H1 (cell line): ENCODE measurements around the gene OR2Z1. TPM values are rescaled to one million over a fixed set of nuclear protein-coding genes. Genes with fewer than 3 reads are reported as not detected.

ENCODE experiments used
- CTCF ChIA-PET: fragments of 300-600 bp; sonication (Branson Sonifier 250); formaldehyde crosslinking; loops from one replicate; lab custom pipeline; 2021; ENCODE audit not compliant: partially characterized antibody; lab: Charles Lee
- POLR2A ChIA-PET: fragments of 300-600 bp; sonication (Branson Sonifier 250); formaldehyde crosslinking; loops from one replicate; lab custom pipeline; 2021; ENCODE audit warnings: inconsistent platforms; ENCODE audit not compliant: partially characterized antibody; lab: Charles Lee
- DNase-seq, 2 experiments: peaks; one replicate each; pipeline versions ENCODE4 v3.0.0 to v3.0.0-alpha.2; 2010 to 2022; ENCODE audit warnings: low spot score in 2 of 2, low read depth in 1 of 2, mixed read lengths in 1 of 2
- FAIRE-seq: peaks from 2 replicates; lab custom pipeline; 2011; peaks lifted over from hg19 to GRCh38; lab: Jason Lieb, UNC
- H2AFZ ChIP-seq: 2 replicates; pipeline ENCODE4 v1.8.1; 2012; ENCODE audit warnings: low read length, inconsistent platforms
- H2AK5ac ChIP-seq: 2 replicates; pipeline ENCODE4 v1.6.1; 2013; ENCODE audit warnings: low read depth, low read length
- H2BK120ac ChIP-seq: replicated peaks from 2 replicates; pipeline ENCODE3; 2013; ENCODE audit warnings: low read depth, low read length, inconsistent platforms
- H2BK12ac ChIP-seq: 2 replicates; pipeline ENCODE4 v1.6.1; 2013; ENCODE audit warnings: low read depth, low read length
- H2BK15ac ChIP-seq: 2 replicates; pipeline ENCODE4 v1.6.1; 2013; ENCODE audit warnings: low read length
- H2BK20ac ChIP-seq: 2 replicates; pipeline ENCODE4 v1.6.1; 2013; ENCODE audit warnings: low read length
- H2BK5ac ChIP-seq: 2 replicates; pipeline ENCODE4 v1.6.1; 2013; ENCODE audit warnings: low read depth, low read length
- H3K14ac ChIP-seq: 2 replicates; pipeline ENCODE4 v1.6.1; 2013; ENCODE audit warnings: inconsistent platforms; ENCODE audit not compliant: insufficient read length
- H3K18ac ChIP-seq: 2 replicates; pipeline ENCODE4 v1.6.1; 2013; ENCODE audit warnings: low read length; ENCODE audit errors: extremely low read depth
- H3K23ac ChIP-seq: 2 replicates; pipeline ENCODE4 v1.6.1; 2013; ENCODE audit warnings: inconsistent platforms; ENCODE audit not compliant: insufficient read length
- H3K23me2 ChIP-seq: 2 replicates; pipeline ENCODE4 v1.6.1; 2013; ENCODE audit warnings: low read depth, low read length
- H3K27ac ChIP-seq: 2 replicates; pipeline ENCODE4 v1.6.1; 2011; ENCODE audit warnings: low read depth, low read length, inconsistent platforms
- H3K27me3 ChIP-seq, 4 experiments: replicated peaks in 1 of 4; 1 replicate in 1 of 4; 2 replicates in 3 of 4; pipeline versions ENCODE4 v1.6.1 to v1.8.1; 2011 to 2013; ENCODE audit warnings: low read length in 3 of 4, mild to moderate bottlenecking in 3 of 4, inconsistent platforms in 2 of 4, mixed read lengths in 2 of 4, moderate library complexity in 1 of 4; ENCODE audit not compliant: control insufficient read depth in 3 of 4, insufficient read depth in 3 of 4; ENCODE audit errors: extremely low read depth in 1 of 4
- H3K36me3 ChIP-seq, 4 experiments: 2 replicates each; pipeline versions ENCODE4 v1.6.1 to v1.8.1; 2011 to 2013; ENCODE audit warnings: mild to moderate bottlenecking in 4 of 4, low read length in 3 of 4, moderate library complexity in 2 of 4, control low read depth in 1 of 4, inconsistent platforms in 1 of 4; ENCODE audit not compliant: insufficient read depth in 4 of 4, control insufficient read depth in 2 of 4
- H3K4ac ChIP-seq: replicated peaks from 2 replicates; pipeline ENCODE3; 2013; ENCODE audit warnings: low read length, low read depth, mixed read lengths, inconsistent platforms; ENCODE audit not compliant: insufficient read length
- H3K4me1 ChIP-seq, 4 experiments: replicated peaks in 1 of 4; 1 replicate in 1 of 4; 2 replicates in 3 of 4; pipeline versions ENCODE4 v1.6.1 to v1.8.1; 2011 to 2013; ENCODE audit warnings: low read length in 3 of 4, inconsistent platforms in 2 of 4, mixed read lengths in 1 of 4; ENCODE audit not compliant: insufficient read depth in 4 of 4, control insufficient read depth in 3 of 4
- H3K4me2 ChIP-seq, 2 experiments: 2 replicates each; pipeline versions ENCODE4 v1.6.1 to v1.8.1; 2011 to 2013; ENCODE audit warnings: low read depth in 2 of 2, low read length in 2 of 2, control low read depth in 1 of 2, inconsistent platforms in 1 of 2, mild to moderate bottlenecking in 1 of 2; ENCODE audit not compliant: insufficient read depth in 1 of 2
- H3K4me3 ChIP-seq, 4 experiments: fragments of 200-600, 300-600 bp in 1 of 4; sonication (generic), shearing (Covaris generic), sonication (Bioruptor Twin) in 1 of 4; 2 replicates each; pipeline versions ENCODE4 v1.5.1 to v1.8.1; 2011 to 2016; ENCODE audit warnings: low read length in 4 of 4, low read depth in 3 of 4, control low read depth in 2 of 4, inconsistent platforms in 2 of 4, mild to moderate bottlenecking in 2 of 4, mixed read lengths in 1 of 4, moderate library complexity in 1 of 4; ENCODE audit not compliant: insufficient read depth in 2 of 4; ENCODE audit errors: extremely low read depth in 1 of 4
- H3K56ac ChIP-seq: replicated peaks from 2 replicates; pipeline ENCODE3; 2013; ENCODE audit warnings: low read depth, mild to moderate bottlenecking, mixed read lengths, low read length, inconsistent platforms; ENCODE audit not compliant: insufficient read length
- H3K79me1 ChIP-seq: 2 replicates; pipeline ENCODE4 v1.6.1; 2013; ENCODE audit warnings: low read depth, low read length, control low read depth
- H3K79me2 ChIP-seq, 2 experiments: 2 replicates each; pipeline versions ENCODE4 v1.6.1 to v1.8.1; 2012 to 2013; ENCODE audit warnings: low read length in 2 of 2, mild to moderate bottlenecking in 2 of 2, inconsistent platforms in 1 of 2; ENCODE audit not compliant: insufficient read depth in 2 of 2, control insufficient read depth in 1 of 2
- H3K9ac ChIP-seq, 4 experiments: replicated peaks in 1 of 4; 1 replicate in 1 of 4; 2 replicates in 3 of 4; pipeline versions ENCODE4 v1.6.1 to v1.8.1; 2011 to 2013; ENCODE audit warnings: low read depth in 3 of 4, low read length in 3 of 4, control low read depth in 2 of 4, mild to moderate bottlenecking in 2 of 4, moderate library complexity in 2 of 4, inconsistent platforms in 1 of 4; ENCODE audit errors: extremely low read depth in 1 of 4
- H3K9me3 ChIP-seq, 2 experiments: 2 replicates each; pipeline versions ENCODE4 v1.6.1 to v1.8.1; 2012 to 2013; ENCODE audit warnings: mild to moderate bottlenecking in 2 of 2, moderate library complexity in 2 of 2, control low read depth in 1 of 2, inconsistent platforms in 1 of 2, low read depth in 1 of 2, low read length in 1 of 2, mixed read lengths in 1 of 2; ENCODE audit not compliant: insufficient read depth in 2 of 2
- H4K20me1 ChIP-seq, 2 experiments: replicated peaks in 1 of 2; 2 replicates each; pipeline versions ENCODE3 to v1.8.1; 2011 to 2013; ENCODE audit warnings: inconsistent platforms in 2 of 2, low read length in 2 of 2, mild to moderate bottlenecking in 1 of 2; ENCODE audit not compliant: insufficient read depth in 2 of 2, control insufficient read depth in 1 of 2
- H4K5ac ChIP-seq: 2 replicates; pipeline ENCODE4 v1.6.1; 2013; ENCODE audit warnings: low read length, low read depth, mixed read lengths, inconsistent platforms; ENCODE audit not compliant: insufficient read length
- H4K8ac ChIP-seq: 2 replicates; pipeline ENCODE4 v1.8.0; 2013; ENCODE audit warnings: mild to moderate bottlenecking, moderate library complexity, low read length, inconsistent platforms; ENCODE audit not compliant: insufficient read depth; ENCODE audit errors: extremely low read depth
- H4K91ac ChIP-seq: replicated peaks from 2 replicates; pipeline ENCODE3; 2013; ENCODE audit warnings: low read length, mixed read lengths, inconsistent platforms; ENCODE audit not compliant: insufficient read length
- ATF3 ChIP-seq: IDR thresholded peaks from 2 replicates; pipeline ENCODE4 v1.6.1; 2011; ENCODE audit warnings: low read depth, mild to moderate bottlenecking, low read length; ENCODE audit not compliant: insufficient read depth
- CBX8 ChIP-seq: fragments of 300-800, 300-1000 bp; sonication (generic); IDR thresholded peaks from 2 replicates; pipeline ENCODE4 v1.7.1; 2016; ENCODE audit warnings: low read depth, low read length, borderline replicate concordance
- CHD1 ChIP-seq: IDR thresholded peaks from 2 replicates; pipeline ENCODE4 v1.6.1; 2012; ENCODE audit warnings: low read depth, low read length, improper control_type of control experiment
- CREB1 ChIP-seq: IDR thresholded peaks from 2 replicates; pipeline ENCODE4 v1.6.1; 2012; ENCODE audit warnings: inconsistent platforms
- FOSL1 ChIP-seq: IDR thresholded peaks from 2 replicates; pipeline ENCODE4 v1.6.1; 2011; ENCODE audit warnings: mild to moderate bottlenecking, low read depth, low read length, moderate library complexity; ENCODE audit not compliant: insufficient read depth
- GTF2F1 ChIP-seq: IDR thresholded peaks from 2 replicates; pipeline ENCODE4 v1.6.1; 2012; ENCODE audit warnings: low read depth, low read length, improper control_type of control experiment, borderline replicate concordance
- KDM1A ChIP-seq: fragments of 200-600, 300-600 bp; sonication (generic); IDR thresholded peaks from 2 replicates; pipeline ENCODE4 v1.7.1; 2016; ENCODE audit warnings: mild to moderate bottlenecking, low read length, borderline replicate concordance
- MAFK ChIP-seq: IDR thresholded peaks from 2 replicates; pipeline ENCODE4 v1.6.1; 2012; ENCODE audit warnings: low read depth, mild to moderate bottlenecking, improper control_type of control experiment, low read length
- NRF1 ChIP-seq: IDR thresholded peaks from 2 replicates; pipeline ENCODE4 v1.6.1; 2011; ENCODE audit warnings: mild to moderate bottlenecking, low read depth, low read length, improper control_type of control experiment
- POLR2A ChIP-seq, 2 experiments: IDR thresholded peaks; 1 replicate in 1 of 2; 2 replicates in 1 of 2; pipeline ENCODE4 v1.6.1; 2011; ENCODE audit warnings: low read depth in 2 of 2, low read length in 2 of 2, mild to moderate bottlenecking in 2 of 2; ENCODE audit errors: control extremely low read depth in 1 of 2
- SIRT6 ChIP-seq: IDR thresholded peaks from one replicate; pipeline ENCODE4 v1.7.1; 2012; ENCODE audit warnings: low read length, inconsistent platforms
- SIX5 ChIP-seq: IDR thresholded peaks from 2 replicates; pipeline ENCODE4 v1.6.1; 2011; ENCODE audit warnings: mild to moderate bottlenecking, low read depth, low read length
- SP2 ChIP-seq: IDR thresholded peaks from 2 replicates; pipeline ENCODE4 v1.6.1; 2012; ENCODE audit warnings: mild to moderate bottlenecking, low read length, inconsistent platforms
- WGBS, 2 experiments: shearing (Covaris generic) in 1 of 2; methylation state at CpG; one replicate each; pipeline versions ENCODE4 v1.1.6 to v1.1.7; 2013 to 2015; ENCODE audit warnings: low lambda C conversion rate in 2 of 2, mixed read lengths in 2 of 2, inconsistent platforms in 1 of 2, low coverage in 1 of 2, missing lambda C conversion rate in 1 of 2; ENCODE audit not compliant: insufficient replicate concordance in 2 of 2, insufficient coverage in 1 of 2, insufficient read length in 1 of 2; ENCODE audit errors: extremely low coverage in 1 of 2, missing lambda C conversion rate in 1 of 2; 5-methylcytosine and 5-hydroxymethylcytosine counted together
- polyA plus RNA-seq, 7 experiments: library from polyadenylated mRNA; depleted of rRNA in 3 of 7; stranded (reverse) in 5 of 7; unstranded in 2 of 7; fragments of >200 nt in 5 of 7; fragments of 200-250 nt in 2 of 7; gene quantifications; 1 replicate in 5 of 7; 2 replicates in 1 of 7; 4 replicates in 1 of 7; pipeline versions ENCODE4 v1.2.1 to v1.2.3, GENCODE V29; 2011 to 2013; ENCODE audit warnings: missing spikeins in 2 of 7, mixed read lengths in 2 of 7
- total RNA-seq: library from RNA; stranded (reverse); fragmentation: NEBNext Ultra II Directional; extraction: Animal tissue kit (Norgen Biotek cat#: 25700); gene quantifications from 2 replicates; pipeline ENCODE4 v1.2.1, GENCODE V29; 2021
- TF ChIP-seq, protein P1 (sequence below): IDR thresholded peaks from 2 replicates; pipeline ENCODE4 v1.6.1; 2012; ENCODE audit warnings: inconsistent platforms

OR2Z1 gene
- total and polyA plus RNA-seq, 2 of the 8 experiments (the other 6 are each of a cell fraction or from before 2014, with no cell fraction given): not detected

DNA sequence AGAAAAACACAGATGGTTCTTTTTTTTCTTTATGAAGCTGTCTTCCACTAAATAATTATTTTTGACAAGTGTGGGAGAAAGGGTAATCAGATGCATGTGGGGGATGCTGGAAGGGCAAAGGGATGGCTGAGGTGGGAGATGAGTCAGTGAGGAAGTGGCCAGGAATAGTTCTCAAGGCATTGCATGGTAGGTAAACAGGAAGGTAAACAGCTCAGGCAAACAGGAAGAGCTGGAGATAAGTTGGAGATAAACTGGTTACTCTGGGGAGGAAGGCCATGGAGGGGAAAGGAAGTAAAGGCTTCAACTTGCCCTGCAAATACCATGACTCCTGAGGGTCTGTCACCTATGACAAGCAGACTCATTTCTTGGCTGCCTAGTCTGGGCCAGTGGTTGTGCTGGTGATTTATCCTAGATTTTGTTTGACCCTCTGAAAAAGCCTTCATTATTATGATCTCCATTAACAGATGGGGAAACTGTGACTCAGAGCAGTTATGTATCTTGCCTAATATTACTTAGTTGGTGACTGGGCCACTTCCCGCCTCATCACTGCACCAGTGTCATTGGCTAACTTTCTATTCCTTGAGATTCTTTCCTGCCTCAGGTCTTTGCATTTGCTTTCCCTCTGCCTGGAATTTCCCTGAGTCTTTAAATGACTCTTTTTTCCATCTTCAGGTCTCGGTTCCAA lies 39.9 kb upstream of the OR2Z1 start:
- no peak overlapping the region for H3K4me3 ChIP-seq
- DNase-seq: no peak
- H2BK20ac ChIP-seq: no peak overlapping the region
- no peak overlapping the region for H3K27ac ChIP-seq
- no peaks in the 10 kb centered on the region for H3K79me2 ChIP-seq
- H2BK12ac ChIP-seq: no peak overlapping the region
- peaks cover 9% of the 10 kb centered on the region; the same call in 1 of the 2 replicates for H3K23me2 ChIP-seq
- no peak for FAIRE-seq
- no peak overlapping the region for H2BK120ac ChIP-seq
- H3K23ac ChIP-seq: no peak overlapping the region
- H4K91ac ChIP-seq: no peak overlapping the region
- H4K8ac ChIP-seq: no peak overlapping the region
- 78% methylated on average over 2 of the region's 2 CpGs; no CpG with 5 or more reads in 1 of the 2 experiments for WGBS, 2 experiments
- H2AFZ ChIP-seq: no peak overlapping the region
- no peak overlapping the region for H3K14ac ChIP-seq
- no peaks in the 10 kb centered on the region for H3K36me3 ChIP-seq
- no peaks in the 10 kb centered on the region for H3K79me1 ChIP-seq
- H3K56ac ChIP-seq: no peak overlapping the region
- H3K9ac ChIP-seq: no peak overlapping the region
- no peaks in the 10 kb centered on the region for H3K27me3 ChIP-seq
- POLR2A ChIA-PET: no interaction called here
- H4K20me1 ChIP-seq: no peaks in the 10 kb centered on the region
- no peak overlapping the region for H2BK15ac ChIP-seq
- no peak overlapping the region for H4K5ac ChIP-seq
- no peaks in the 10 kb centered on the region for H3K4me1 ChIP-seq
- H3K4me2 ChIP-seq: no peak overlapping the region
- no peak overlapping the region for H3K18ac ChIP-seq
- CTCF ChIA-PET: interaction anchor here (1.0 kb wide), 1 partner anchor 12 kb away, joined by 3 read pairs; no protein-coding TSS in a partner anchor
- peaks cover 25 to 38% of the 10 kb centered on the region in 2 experiments; a peak in 3 of 4 replicates for H3K9me3 ChIP-seq
- no peak overlapping the region for H3K4ac ChIP-seq
- H2BK5ac ChIP-seq: no peak overlapping the region
- H2AK5ac ChIP-seq: no peak overlapping the region
- no peak for TF ChIP-seq GTF2F1
- no peak for TF ChIP-seq NRF1
- no peak for TF ChIP-seq MAFK
- no peak for TF ChIP-seq KDM1A
- no peak for TF ChIP-seq POLR2A (IDR thresholded peaks at IDR 0.05; ENCODE audit: control extremely low read depth in 1 of 2, low read depth in 2 of 2, low read length in 2 of 2)
- TF ChIP-seq FOSL1: no peak
- TF ChIP-seq SP2: no peak
- TF ChIP-seq CREB1: no peak
- TF ChIP-seq CHD1: no peak
- TF ChIP-seq CBX8: no peak
- TF ChIP-seq ATF3: no peak
- TF ChIP-seq, protein P1, sequence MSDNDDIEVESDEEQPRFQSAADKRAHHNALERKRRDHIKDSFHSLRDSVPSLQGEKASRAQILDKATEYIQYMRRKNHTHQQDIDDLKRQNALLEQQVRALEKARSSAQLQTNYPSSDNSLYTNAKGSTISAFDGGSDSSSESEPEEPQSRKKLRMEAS: no peak
- TF ChIP-seq SIX5: no peak
- no peak for TF ChIP-seq SIRT6
